Ovary (tissue), 9 donors: Measurements from ENCODE around the gene GRM3. TPM values are rescaled to one million over a fixed set of nuclear protein-coding genes. Genes with fewer than 3 reads are reported as not detected.

Experiments used
- DNase-seq, 5 donors: peaks; one replicate each; pipeline ENCODE4 v3.0.0-alpha.2; 2019 to 2020
- H3K27ac ChIP-seq, 2 donors: fragments of 200-600 bp; one replicate each; pipeline versions ENCODE4 v1.5.1 to v1.8.0; 2019 to 2022
- H3K27me3 ChIP-seq: fragments of 200-600 bp; one replicate; pipeline ENCODE4 v1.8.0; 2022
- H3K36me3 ChIP-seq: fragments of 200-600 bp; sonication (generic); one replicate; pipeline ENCODE4 v1.5.1; 2019
- H3K4me1 ChIP-seq: one replicate; pipeline ENCODE4 v1.8.1; 2013; ENCODE audit warnings: mild to moderate bottlenecking, moderate library complexity; ENCODE audit not compliant: insufficient read depth
- H3K4me3 ChIP-seq: fragments of 200-600 bp; sonication (generic); one replicate; pipeline ENCODE4 v1.5.1; 2017
- H3K9me3 ChIP-seq, 2 donors: fragments of 200-600 bp in 1 of 2; sonication (generic) in 1 of 2; one replicate each; pipeline versions ENCODE4 v1.5.1 to v1.8.1; 2013 to 2019; ENCODE audit warnings: mild to moderate bottlenecking in 1 of 2, moderate library complexity in 1 of 2
- CTCF ChIP-seq, 3 donors: fragments of 450-650 bp in 2 of 3; fragments of 200-600 bp in 1 of 3; IDR thresholded peaks; one replicate each; pipeline versions ENCODE4 v1.5.1 to v1.8.0; 2016 to 2022; ENCODE audit warnings: antibody characterized with exemption in 3 of 3, mild to moderate bottlenecking in 1 of 3
- EP300 ChIP-seq: sonication (generic); formaldehyde crosslinking; IDR thresholded peaks from one replicate; pipeline ENCODE4 v1.6.1; 2017; ENCODE audit warnings: antibody characterized with exemption
- POLR2A ChIP-seq: fragments of 450-650 bp; IDR thresholded peaks from one replicate; pipeline ENCODE4 v1.6.1; 2017; ENCODE audit warnings: antibody characterized with exemption, mild to moderate bottlenecking, moderate library complexity
- WGBS, 3 donors: extraction: QIAGEN DNeasy Blood & Tissue Kit in 1 of 3; methylation state at CpG; one replicate each; pipeline versions ENCODE4 v1.1.5 to v1.1.7; 2013 to 2017; 5-methylcytosine and 5-hydroxymethylcytosine counted together
- intact Hi-C, 4 donors: fragments of 100-400 bp; cut with DNase I; formaldehyde crosslinking; loops; one replicate each; pipeline versions ENCODE4 v1.11.0 to v1.15.1; 2022 to 2023
- polyA plus RNA-seq, 2 donors: library from polyadenylated mRNA; stranded (reverse); fragments of 200-250 nt in 1 of 2; fragments of 350-450 nt in 1 of 2; fragmentation: Illumina TruSeq in 1 of 2; extraction: RNeasy Lipid Tissue Mini Kit (QIAGEN cat#74804) in 1 of 2; gene quantifications; one replicate each; pipeline ENCODE4 v1.2.3, GENCODE V29; 2013 to 2014
- total RNA-seq, 7 donors: library from RNA; depleted of rRNA in 2 of 7; stranded (reverse); fragments of >200 nt in 2 of 7; fragmentation: NEBNext Ultra II Directional in 3 of 7; extraction: Animal tissue kit (Norgen Biotek cat#: 25700) in 3 of 7; gene quantifications; one replicate each; pipeline versions ENCODE4 v1.1.0 to v1.2.4, GENCODE V29; 2016 to 2023
- donor health status: DM: no; HTN: no; CAD: no; lungs with moderate emphysema.
- donor health status: DM: no; HTN: no; CAD: no.
- donor health status: Bipolar disorder and iron deficiency.
- donor health status: DM: yes; HTN: yes; CAD: no.
- donor health status: DM: no; HTN: no; CAD: no.
- donor health status: DM: yes; HTN: yes; CAD: no.

Gene GRM3
- total and polyA plus RNA-seq, 9 donors, result 0.10 to 0.11 TPM; not detected in 7

DNA sequence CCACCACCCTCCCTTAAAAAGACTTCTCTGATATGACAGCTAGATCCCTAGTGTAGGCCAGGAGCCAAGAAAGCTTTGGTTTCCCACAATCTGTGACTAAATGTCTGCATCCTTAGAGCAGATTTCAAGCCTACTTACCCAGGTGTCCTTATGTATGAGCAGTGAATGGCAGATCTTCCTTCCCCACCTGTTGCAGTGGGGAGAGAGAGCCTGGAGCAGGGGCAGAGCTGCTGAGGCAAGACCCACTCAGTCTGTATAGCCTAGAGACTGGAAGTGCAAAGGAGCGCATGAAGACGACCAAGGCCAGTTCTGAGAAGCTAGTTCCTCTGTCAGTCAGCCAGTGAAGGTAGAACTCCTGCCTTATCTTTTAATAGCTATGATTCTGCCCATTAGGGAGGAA, 180.1 kb downstream of the GRM3 start:
- intact Hi-C loops, result no loop called here
- DNase-seq, result no peak
- TF ChIP-seq EP300, result no peak
- no peak for TF ChIP-seq POLR2A
- no peak for TF ChIP-seq CTCF (IDR thresholded peaks at IDR 0.05)
- H3K9me3 ChIP-seq, result no peaks in the 10 kb centered on the region
- H3K27me3 ChIP-seq, result no peaks in the 10 kb centered on the region
- no peaks in the 10 kb centered on the region for H3K4me1 ChIP-seq
- no peak overlapping the region for H3K27ac ChIP-seq
- WGBS, 3 donors, result 73 to 78% (median 75%) methylated on average over 2 of the region's 2 CpGs
- no peak overlapping the region for H3K4me3 ChIP-seq
- no peaks in the 10 kb centered on the region for H3K36me3 ChIP-seq

- no peaks in the 10 kb centered on the region for H3K4me1 ChIP-seq
- H3K36me3 ChIP-seq, result no peaks in the 10 kb centered on the region
- 59 to 76% (median 63%) methylated on average over 4 of the region's 4 CpGs for WGBS, 3 donors
- H3K27ac ChIP-seq, result no peak overlapping the region
- H3K27me3 ChIP-seq, result no peaks in the 10 kb centered on the region
- no peak overlapping the region for H3K4me3 ChIP-seq
- TF ChIP-seq CTCF (IDR thresholded peaks at IDR 0.05) (no peak), POLR2A (no peak), EP300 (no peak)
- no peak for DNase-seq
- intact Hi-C loops, result no loop called here
- H3K9me3 ChIP-seq, result no peaks in the 10 kb centered on the region
Observed at GRCh38 chr7:86825264-86825663, 181.6 kb downstream of the GRM3 start.

GRCh38 chr7:86826948-86827347, 183.2 kb downstream of the GRM3 start:
- no peak for TF ChIP-seq POLR2A
- no peak for TF ChIP-seq EP300
- TF ChIP-seq CTCF (IDR thresholded peaks at IDR 0.05), result no peak
- no peak overlapping the region for H3K4me3 ChIP-seq
- H3K27ac ChIP-seq, result no peak overlapping the region
- no peak for DNase-seq
- WGBS, 3 donors, result 79 to 91% (median 83%) methylated on average over 1 of the region's 1 CpG
- H3K27me3 ChIP-seq, result no peaks in the 10 kb centered on the region
- no peaks in the 10 kb centered on the region for H3K9me3 ChIP-seq
- intact Hi-C loops, result no loop called here
- no peaks in the 10 kb centered on the region for H3K36me3 ChIP-seq
- no peaks in the 10 kb centered on the region for H3K4me1 ChIP-seq

- H3K27me3 ChIP-seq, result no peaks in the 10 kb centered on the region
- no peak for TF ChIP-seq POLR2A
- TF ChIP-seq CTCF (IDR thresholded peaks at IDR 0.05), result no peak
- no peak for TF ChIP-seq EP300
- H3K36me3 ChIP-seq, result no peaks in the 10 kb centered on the region
- no peaks in the 10 kb centered on the region for H3K4me1 ChIP-seq
- no peak for DNase-seq
- WGBS, 3 donors, result 86 to 90% (median 86%) methylated on average over 3 of the region's 3 CpGs
- intact Hi-C loops, result no loop called here
- H3K4me3 ChIP-seq, result no peak overlapping the region
- H3K27ac ChIP-seq, result no peak overlapping the region
- H3K9me3 ChIP-seq, result no peaks in the 10 kb centered on the region
Observed at GRCh38 chr7:86833360-86833759, 189.7 kb downstream of the GRM3 start.

GRCh38 chr7:86837235-86837634, 193.5 kb downstream of the GRM3 start:
- H3K27me3 ChIP-seq, result no peaks in the 10 kb centered on the region
- H3K27ac ChIP-seq, result no peak overlapping the region
- H3K4me3 ChIP-seq, result no peak overlapping the region
- H3K4me1 ChIP-seq, result no peaks in the 10 kb centered on the region
- no peak for DNase-seq
- TF ChIP-seq EP300 (no peak), CTCF (IDR thresholded peaks at IDR 0.05) (no peak), POLR2A (no peak)
- WGBS, 3 donors, result 16 to 22% (median 17%) methylated on average over 3 of the region's 3 CpGs
- H3K9me3 ChIP-seq, result no peaks in the 10 kb centered on the region
- H3K36me3 ChIP-seq, result no peaks in the 10 kb centered on the region
- intact Hi-C loops, result no loop called here
